SIG-M5 treated with dmso at 0.1 percent for 504 hours (cell line): ENCODE data around the gene PAIP2.
"Not testable (repeated sequence)": the region's sequence is repeated elsewhere in the genome, so short reads cannot be mapped to it uniquely, and the experiment has no call there.

Experiments
- DNase-seq: peaks from one replicate; lab custom pipeline; 2025; ENCODE audit not compliant: unreplicated experiment; lab: John Stamatoyannopoulos, UW

Gene PAIP2

DNA sequence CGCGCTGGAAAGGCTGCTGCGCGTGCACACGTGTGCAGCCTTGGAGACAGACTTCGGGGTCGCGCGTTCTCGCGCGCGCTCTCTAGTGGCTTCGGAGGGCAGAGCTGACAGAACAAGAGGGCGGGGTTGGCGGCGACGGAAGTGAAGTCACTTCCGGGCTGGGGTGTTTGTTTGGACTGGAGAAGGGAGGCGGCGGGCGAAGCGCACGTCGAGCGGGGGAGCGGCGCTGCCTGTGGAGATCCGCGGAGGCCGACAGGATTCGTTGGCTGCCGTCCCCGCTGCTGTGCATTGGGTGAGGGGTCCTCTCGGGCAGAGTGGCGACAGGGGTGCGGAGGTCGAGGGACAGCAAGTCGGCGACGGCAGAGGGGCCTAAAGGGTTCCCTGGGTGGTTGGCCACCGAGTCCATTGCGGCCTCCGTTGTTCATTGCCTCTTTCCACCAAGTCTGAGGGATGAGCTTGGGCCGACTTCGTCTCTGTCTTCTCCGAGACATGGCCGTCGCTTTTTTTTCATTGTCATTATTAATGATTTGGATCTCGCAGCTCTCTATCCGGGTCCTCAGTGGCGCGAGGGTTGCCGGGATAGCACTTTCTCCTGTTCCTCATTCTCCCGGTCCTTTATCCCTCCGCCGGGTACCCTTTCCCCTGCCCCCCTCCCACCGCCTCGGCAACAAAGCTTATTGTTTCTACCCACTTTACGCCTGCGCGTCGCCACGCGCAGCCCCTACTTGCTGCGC is at the start of gene PAIP2:
Gene PAIP2, plus strand, starts transcription at position 166 of the 734 bp plus-strand sequence. CDS start 21,931 bp downstream, outside the sequence.
- peak; percentile 98 for DNase-seq

- no peak for DNase-seq
These were observed 48.5 kb upstream of the PAIP2 start for GRCh38 chr5:139293202-139293506.

- DNase-seq = peak; percentile 95
These were observed 47.9 kb upstream of the PAIP2 start, which contains the start of gene MATR3 for GRCh38 chr5:139293507-139294373. Gene MATR3, plus strand, starts transcription at chr5:139293740. Its CDS starts 13,676 bp downstream, at chr5:139307416.

DNA sequence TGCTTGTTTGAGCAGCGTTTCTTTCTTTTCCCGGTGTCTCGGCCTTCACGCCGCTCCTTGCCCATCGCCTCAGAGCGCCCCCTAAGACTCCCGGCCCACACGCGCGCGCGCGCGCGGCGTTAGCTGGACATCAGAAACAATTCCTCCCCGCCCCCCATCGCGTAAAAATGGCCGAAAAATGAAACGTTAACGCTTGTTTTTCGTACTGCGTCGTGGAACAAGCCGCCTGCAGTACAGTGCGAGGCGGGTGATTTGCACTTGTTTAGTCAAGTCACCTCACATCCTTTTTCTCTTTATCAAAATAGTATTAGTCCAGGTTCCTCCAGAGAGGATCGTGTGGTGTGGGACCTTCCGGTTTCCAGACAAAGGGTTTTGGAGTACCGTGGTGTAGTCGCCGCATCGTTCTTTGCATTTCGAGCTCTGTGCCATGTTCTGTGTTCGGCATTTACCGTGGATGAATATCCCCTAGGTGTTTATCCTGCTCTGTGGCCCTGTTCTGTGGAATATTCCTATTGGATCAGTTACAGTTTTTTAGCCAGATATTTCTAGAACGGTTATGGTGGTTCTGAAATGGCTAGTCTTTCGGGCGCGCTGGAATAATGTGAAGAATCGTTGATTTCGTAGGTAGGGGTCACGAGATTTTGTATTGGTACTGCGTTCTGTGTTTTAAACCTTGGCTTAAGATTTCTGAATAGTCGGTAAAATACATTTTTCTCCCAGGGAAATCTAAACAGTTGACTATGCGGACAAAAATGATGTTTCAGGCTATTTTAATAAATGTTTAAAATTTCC is 47.1 kb upstream of the PAIP2 start:
- DNase-seq = peak; percentile 81

- DNase-seq = no peak
These were observed 46.2 kb upstream of the PAIP2 start for GRCh38 chr5:139295346-139296057.

GRCh38 chr5:139296198-139296597 is 45.5 kb upstream of the PAIP2 start:
- no peak for DNase-seq

DNA sequence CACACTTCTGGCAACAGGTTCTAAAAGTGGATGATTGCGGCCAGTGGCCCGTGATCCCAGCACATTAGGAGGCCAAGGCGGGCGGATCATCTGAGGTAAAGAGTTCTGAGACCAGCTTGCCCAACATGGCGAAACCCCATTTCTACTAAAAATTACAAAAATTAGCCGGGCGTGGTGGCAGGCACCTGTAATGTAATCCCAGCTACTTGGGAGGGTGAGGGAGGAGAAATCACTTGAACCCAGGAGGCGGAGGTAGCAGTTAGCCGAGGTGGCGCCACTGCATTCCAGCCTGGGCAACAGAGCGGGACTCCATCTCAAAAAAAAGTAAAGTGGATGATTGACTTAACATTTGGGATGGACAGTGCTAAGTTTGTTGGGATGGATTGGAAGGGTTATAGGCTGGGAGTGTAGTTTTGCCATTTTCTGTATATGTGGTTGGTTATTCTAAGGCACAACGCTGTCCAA is 44.8 kb upstream of the PAIP2 start:
- no peak for DNase-seq

- DNase-seq = no peak
These were observed 44.1 kb upstream of the PAIP2 start for GRCh38 chr5:139297439-139298133.

DNA sequence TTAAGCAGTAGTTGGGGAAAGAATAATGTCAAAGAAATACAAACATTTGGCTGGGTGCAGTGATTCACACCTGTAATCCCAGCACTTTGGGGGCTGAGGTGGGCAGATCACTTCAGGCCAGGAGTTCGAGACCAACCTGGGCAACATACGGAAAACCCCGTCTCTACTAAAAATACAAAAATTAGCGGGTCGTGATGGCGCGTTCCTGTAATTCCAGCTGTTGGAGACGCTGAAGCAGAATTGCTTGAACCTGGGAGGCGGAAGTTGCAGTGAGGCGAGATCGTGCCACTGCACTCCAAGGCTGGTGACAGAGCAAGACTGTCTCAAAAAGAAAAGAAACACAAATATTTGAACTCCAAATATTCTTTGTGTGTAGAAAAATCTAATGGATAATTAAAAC is 43.4 kb upstream of the PAIP2 start:
- no peak for DNase-seq

GRCh38 chr5:139299486-139299885 is 42.2 kb upstream of the PAIP2 start:
- DNase-seq = no peak

- DNase-seq = no peak
These were observed 39.7 kb upstream of the PAIP2 start for GRCh38 chr5:139301808-139302499.

- no peak for DNase-seq
These were observed 37.0 kb upstream of the PAIP2 start for GRCh38 chr5:139304391-139305324.

- DNase-seq = no peak
These were observed 35.5 kb upstream of the PAIP2 start for GRCh38 chr5:139306197-139306596.

GRCh38 chr5:139306628-139307379 is 34.9 kb upstream of the PAIP2 start:
- no peak for DNase-seq

DNA sequence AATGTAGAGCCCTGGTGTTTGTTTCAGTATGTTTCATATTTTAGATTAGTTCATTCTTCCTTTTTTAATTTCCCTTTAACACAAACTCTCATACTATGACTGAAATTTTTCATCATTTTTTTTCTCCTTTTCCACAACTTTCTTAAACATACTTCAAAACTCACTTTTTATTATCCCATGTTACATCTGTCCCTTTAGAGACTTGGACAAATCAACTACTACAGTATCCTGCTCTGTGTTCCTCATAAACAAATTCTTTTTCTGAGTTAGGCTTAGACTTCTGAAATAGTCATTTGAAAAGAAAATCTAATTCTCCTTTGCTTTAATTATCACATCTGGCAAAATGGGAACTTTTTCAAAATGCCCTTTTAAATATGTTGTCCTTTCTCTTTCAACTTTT is 32.9 kb upstream of the PAIP2 start:
- DNase-seq = no peak

DNA sequence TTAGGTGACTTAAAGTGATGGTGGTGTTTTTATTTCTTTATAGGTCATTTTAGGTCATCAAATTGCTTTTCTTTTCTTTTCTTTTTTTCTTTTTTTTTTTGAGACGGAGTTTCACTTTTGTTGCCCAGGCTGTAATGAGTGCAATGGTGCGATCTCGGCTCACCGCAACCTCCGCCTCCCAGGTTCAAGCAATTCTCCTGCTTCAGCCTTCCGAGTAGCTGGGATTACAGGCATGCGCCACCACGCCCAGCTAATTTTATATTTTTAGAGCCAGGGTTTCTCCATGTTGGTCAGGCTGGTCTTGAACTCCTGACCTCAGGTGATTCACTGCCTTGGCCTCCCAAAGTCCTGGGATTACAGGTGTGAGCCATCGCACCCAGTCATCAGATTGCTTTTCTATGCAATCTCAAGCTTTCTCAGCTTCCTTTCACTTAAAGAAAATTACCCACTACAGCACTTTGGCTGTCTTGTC is 30.9 kb upstream of the PAIP2 start:
- not testable (repeated sequence) for DNase-seq

DNA sequence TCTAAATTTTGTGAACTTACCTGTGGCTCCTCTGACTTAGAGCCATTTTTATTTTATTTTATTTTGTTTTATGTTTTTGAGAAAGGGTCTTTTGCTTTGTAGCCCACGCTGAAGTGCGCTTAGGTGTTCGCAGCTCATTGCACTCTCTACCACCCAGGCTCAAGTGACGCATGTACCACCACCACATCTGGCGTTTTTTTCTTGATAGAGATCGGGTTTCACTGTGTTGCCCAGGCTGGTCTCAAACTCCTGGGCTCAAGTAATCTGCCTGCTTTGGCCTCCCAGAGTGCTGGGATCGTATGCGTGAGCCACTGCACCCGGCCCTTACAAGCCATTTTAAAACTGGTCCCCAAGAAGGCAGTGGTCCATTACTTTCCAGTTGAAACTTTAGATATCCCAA is 29.6 kb upstream of the PAIP2 start:
- no peak for DNase-seq

- no peak for DNase-seq
These were observed 27.4 kb upstream of the PAIP2 start for GRCh38 chr5:139314276-139314675.
